Liver (tissue), 3 donors: ENCODE data around the gene THEM5.

Source experiments
- GABPA ChIP-seq, 2 donors: IDR thresholded peaks in 1 of 2; conservative IDR thresholded peaks in 1 of 2; 2 replicates each; pipeline ENCODE4 v1.6.1; 2016; ENCODE audit warnings: antibody characterized with exemption in 2 of 2, mild to moderate bottlenecking in 1 of 2, moderate library complexity in 1 of 2
- HNF4G ChIP-seq: IDR thresholded peaks from 2 replicates; pipeline ENCODE4 v1.6.1; 2016; ENCODE audit warnings: antibody characterized with exemption
- JUND ChIP-seq, 2 donors: IDR thresholded peaks; 2 replicates each; pipeline ENCODE4 v1.6.1; 2016; ENCODE audit warnings: antibody characterized with exemption in 2 of 2
- RAD21 ChIP-seq, 2 donors: IDR thresholded peaks; 2 replicates each; pipeline ENCODE4 v1.6.1; 2016; ENCODE audit warnings: antibody characterized with exemption in 2 of 2, mild to moderate bottlenecking in 2 of 2
- RXRA ChIP-seq, 2 donors: IDR thresholded peaks; 2 replicates each; pipeline ENCODE4 v1.6.1; 2017 to 2018; ENCODE audit warnings: antibody characterized with exemption in 2 of 2, mild to moderate bottlenecking in 1 of 2
- TAF1 ChIP-seq: conservative IDR thresholded peaks from 2 replicates; pipeline ENCODE4 v1.6.1; 2016; ENCODE audit warnings: antibody characterized with exemption, mild to moderate bottlenecking
- YY1 ChIP-seq: IDR thresholded peaks from 2 replicates; pipeline ENCODE4 v1.6.1; 2016; ENCODE audit warnings: antibody characterized with exemption, mild to moderate bottlenecking
- TF ChIP-seq, protein P1 (sequence below): fragments of 150-350 bp; IDR thresholded peaks from 2 replicates; pipeline ENCODE4 v1.5.1; 2017; ENCODE audit warnings: improper control_type of control experiment, low read depth, low read length; ENCODE audit not compliant: missing input control
- TF ChIP-seq, protein P2 (sequence below): IDR thresholded peaks from 2 replicates; pipeline ENCODE4 v1.6.1; 2016; ENCODE audit warnings: antibody characterized with exemption
- TF ChIP-seq, protein P3 (sequence below): IDR thresholded peaks from 2 replicates; pipeline ENCODE4 v1.6.1; 2016; ENCODE audit warnings: antibody characterized with exemption, mild to moderate bottlenecking
- TF ChIP-seq, protein P4 (sequence below): IDR thresholded peaks from 2 replicates; pipeline ENCODE4 v1.6.1; 2016; ENCODE audit warnings: antibody characterized with exemption
- donor health status: healthy.
- donor health status: healthy.

DNA sequence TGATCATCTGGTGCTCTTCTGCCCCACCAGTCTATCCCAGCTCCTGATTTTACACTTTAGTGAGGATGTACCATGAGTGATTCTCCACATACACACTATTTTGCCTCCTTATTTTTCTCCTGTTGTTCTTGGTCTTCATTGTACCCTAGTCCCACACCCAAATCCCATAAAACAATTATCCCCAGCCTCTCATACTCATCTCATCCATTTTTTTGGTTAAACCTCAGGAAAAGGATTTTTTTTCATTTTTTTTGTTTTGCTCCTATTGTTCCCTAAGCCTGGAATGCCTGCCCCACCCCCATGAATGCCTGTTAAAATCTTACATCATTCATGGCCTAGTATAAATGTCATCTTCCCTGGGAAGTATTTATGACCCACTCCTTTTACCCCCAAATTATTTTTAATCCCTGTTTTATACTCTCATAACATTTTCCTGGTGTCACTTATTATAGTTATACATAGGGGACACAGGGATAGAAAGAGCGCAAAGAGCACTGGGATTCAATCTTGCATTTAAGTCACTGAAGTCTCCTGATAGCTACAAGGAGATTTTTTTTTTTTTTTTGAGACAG is 43.4 kb downstream of the THEM5 start:
- TF ChIP-seq, protein P1, sequence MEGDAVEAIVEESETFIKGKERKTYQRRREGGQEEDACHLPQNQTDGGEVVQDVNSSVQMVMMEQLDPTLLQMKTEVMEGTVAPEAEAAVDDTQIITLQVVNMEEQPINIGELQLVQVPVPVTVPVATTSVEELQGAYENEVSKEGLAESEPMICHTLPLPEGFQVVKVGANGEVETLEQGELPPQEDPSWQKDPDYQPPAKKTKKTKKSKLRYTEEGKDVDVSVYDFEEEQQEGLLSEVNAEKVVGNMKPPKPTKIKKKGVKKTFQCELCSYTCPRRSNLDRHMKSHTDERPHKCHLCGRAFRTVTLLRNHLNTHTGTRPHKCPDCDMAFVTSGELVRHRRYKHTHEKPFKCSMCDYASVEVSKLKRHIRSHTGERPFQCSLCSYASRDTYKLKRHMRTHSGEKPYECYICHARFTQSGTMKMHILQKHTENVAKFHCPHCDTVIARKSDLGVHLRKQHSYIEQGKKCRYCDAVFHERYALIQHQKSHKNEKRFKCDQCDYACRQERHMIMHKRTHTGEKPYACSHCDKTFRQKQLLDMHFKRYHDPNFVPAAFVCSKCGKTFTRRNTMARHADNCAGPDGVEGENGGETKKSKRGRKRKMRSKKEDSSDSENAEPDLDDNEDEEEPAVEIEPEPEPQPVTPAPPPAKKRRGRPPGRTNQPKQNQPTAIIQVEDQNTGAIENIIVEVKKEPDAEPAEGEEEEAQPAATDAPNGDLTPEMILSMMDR: no peak
- TF ChIP-seq TAF1 (no peak), RXRA (IDR thresholded peaks at IDR 0.05) (no peak), GABPA (IDR thresholded peaks at IDR 0.05 in 1 of 2, conservative IDR thresholded peaks at IDR 0.05 in 1 of 2) (no peak), HNF4G (no peak), JUND (IDR thresholded peaks at IDR 0.05) (no peak), RAD21 (IDR thresholded peaks at IDR 0.05) (no peak), YY1 (no peak)
- TF ChIP-seq, protein P2, sequence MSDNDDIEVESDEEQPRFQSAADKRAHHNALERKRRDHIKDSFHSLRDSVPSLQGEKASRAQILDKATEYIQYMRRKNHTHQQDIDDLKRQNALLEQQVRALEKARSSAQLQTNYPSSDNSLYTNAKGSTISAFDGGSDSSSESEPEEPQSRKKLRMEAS: no peak
- TF ChIP-seq, protein P3, sequence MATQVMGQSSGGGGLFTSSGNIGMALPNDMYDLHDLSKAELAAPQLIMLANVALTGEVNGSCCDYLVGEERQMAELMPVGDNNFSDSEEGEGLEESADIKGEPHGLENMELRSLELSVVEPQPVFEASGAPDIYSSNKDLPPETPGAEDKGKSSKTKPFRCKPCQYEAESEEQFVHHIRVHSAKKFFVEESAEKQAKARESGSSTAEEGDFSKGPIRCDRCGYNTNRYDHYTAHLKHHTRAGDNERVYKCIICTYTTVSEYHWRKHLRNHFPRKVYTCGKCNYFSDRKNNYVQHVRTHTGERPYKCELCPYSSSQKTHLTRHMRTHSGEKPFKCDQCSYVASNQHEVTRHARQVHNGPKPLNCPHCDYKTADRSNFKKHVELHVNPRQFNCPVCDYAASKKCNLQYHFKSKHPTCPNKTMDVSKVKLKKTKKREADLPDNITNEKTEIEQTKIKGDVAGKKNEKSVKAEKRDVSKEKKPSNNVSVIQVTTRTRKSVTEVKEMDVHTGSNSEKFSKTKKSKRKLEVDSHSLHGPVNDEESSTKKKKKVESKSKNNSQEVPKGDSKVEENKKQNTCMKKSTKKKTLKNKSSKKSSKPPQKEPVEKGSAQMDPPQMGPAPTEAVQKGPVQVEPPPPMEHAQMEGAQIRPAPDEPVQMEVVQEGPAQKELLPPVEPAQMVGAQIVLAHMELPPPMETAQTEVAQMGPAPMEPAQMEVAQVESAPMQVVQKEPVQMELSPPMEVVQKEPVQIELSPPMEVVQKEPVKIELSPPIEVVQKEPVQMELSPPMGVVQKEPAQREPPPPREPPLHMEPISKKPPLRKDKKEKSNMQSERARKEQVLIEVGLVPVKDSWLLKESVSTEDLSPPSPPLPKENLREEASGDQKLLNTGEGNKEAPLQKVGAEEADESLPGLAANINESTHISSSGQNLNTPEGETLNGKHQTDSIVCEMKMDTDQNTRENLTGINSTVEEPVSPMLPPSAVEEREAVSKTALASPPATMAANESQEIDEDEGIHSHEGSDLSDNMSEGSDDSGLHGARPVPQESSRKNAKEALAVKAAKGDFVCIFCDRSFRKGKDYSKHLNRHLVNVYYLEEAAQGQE: no peak
- TF ChIP-seq, protein P4, sequence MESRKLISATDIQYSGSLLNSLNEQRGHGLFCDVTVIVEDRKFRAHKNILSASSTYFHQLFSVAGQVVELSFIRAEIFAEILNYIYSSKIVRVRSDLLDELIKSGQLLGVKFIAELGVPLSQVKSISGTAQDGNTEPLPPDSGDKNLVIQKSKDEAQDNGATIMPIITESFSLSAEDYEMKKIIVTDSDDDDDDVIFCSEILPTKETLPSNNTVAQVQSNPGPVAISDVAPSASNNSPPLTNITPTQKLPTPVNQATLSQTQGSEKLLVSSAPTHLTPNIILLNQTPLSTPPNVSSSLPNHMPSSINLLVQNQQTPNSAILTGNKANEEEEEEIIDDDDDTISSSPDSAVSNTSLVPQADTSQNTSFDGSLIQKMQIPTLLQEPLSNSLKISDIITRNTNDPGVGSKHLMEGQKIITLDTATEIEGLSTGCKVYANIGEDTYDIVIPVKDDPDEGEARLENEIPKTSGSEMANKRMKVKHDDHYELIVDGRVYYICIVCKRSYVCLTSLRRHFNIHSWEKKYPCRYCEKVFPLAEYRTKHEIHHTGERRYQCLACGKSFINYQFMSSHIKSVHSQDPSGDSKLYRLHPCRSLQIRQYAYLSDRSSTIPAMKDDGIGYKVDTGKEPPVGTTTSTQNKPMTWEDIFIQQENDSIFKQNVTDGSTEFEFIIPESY: no peak
